ENCODE data around the gene CDK15.

DNA sequence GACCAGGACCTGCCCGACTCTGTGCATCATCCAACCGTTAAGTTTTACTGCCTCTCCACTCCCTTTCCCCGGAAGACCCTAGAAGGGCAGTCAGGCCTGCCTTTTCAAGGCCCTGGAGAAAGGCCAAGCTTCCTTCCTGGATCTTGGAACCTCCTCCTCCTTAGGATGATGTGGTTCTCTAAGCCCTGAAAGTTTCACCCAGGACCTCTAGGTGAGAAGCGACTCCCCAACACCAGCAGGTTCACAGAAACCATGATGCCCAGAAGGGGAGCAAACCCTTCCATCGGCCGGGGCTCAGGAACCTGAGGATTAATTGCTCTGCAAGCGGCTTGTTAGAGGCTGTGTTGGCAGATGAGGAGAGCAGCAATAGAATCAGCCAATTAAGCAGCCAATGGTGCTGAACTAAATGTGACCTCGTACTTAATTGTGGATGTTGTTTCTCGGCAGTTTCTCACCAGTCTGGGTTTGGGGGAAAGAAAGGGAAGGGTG lies 133.2 kb downstream of the CDK15 start:
- TF ChIP-seq, protein P1, sequence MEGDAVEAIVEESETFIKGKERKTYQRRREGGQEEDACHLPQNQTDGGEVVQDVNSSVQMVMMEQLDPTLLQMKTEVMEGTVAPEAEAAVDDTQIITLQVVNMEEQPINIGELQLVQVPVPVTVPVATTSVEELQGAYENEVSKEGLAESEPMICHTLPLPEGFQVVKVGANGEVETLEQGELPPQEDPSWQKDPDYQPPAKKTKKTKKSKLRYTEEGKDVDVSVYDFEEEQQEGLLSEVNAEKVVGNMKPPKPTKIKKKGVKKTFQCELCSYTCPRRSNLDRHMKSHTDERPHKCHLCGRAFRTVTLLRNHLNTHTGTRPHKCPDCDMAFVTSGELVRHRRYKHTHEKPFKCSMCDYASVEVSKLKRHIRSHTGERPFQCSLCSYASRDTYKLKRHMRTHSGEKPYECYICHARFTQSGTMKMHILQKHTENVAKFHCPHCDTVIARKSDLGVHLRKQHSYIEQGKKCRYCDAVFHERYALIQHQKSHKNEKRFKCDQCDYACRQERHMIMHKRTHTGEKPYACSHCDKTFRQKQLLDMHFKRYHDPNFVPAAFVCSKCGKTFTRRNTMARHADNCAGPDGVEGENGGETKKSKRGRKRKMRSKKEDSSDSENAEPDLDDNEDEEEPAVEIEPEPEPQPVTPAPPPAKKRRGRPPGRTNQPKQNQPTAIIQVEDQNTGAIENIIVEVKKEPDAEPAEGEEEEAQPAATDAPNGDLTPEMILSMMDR (IDR thresholded peaks at IDR 0.05): no peak
- no peak for TF ChIP-seq EZH2phosphoT487 (IDR thresholded peaks at IDR 0.05)

All from neural progenitor cell (in vitro differentiated cells).